Measurements from ENCODE around the gene SENP1. TPM values are rescaled to one million over a fixed set of nuclear protein-coding genes. Genes with fewer than 3 reads are reported as not detected.

Gene SENP1
- total and polyA plus RNA-seq, 2 donors (not counting 3 experiments of a cell fraction or from before 2014, with no cell fraction given), result 9.9 to 20.5 TPM

DNA sequence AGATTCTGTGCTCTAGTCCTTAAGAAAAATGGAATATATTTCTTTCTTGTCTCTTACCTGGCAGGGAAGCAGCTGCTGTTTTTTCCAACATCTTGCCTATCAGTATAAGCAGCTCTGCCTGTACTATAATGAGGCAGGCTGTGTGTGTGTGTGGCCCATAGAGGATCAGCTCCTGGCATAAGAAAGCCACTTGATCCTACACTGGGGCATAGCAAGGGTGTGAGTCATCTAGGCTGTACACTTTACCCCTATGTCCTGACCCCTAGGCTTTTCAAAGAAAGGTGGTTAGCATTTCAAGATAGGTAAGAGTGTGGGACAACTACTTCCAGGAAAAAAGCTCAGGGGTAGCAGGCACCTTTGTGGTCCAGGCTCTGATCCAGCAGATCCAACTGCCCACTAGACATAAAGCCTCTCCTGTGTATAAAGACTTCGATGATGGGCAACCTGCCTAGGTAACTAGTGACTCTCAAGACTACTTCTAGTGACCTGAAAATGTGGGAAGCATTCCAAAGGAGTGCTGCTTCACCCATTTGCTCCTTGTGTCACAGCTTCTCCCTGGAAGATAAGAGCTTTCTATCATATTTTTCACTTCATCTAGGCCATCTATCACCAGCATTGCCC is 4.9 kb upstream of the SENP1 start:
- CTCF ChIA-PET, result interaction anchor here (1.5 kb wide), 1 partner anchor 9 kb away, joined by 5 read pairs; the partner anchor contains the start of gene PFKM
- Histone ChIP-seq H3K9ac (replicated peaks; ENCODE audit: extremely low read depth, insufficient read depth, low read length) (no peak overlapping the region), H3K36me3 (ENCODE audit: control insufficient read depth in 2 of 2, extremely low read depth in 1 of 2, insufficient read depth in 2 of 2, low read length in 2 of 2) (no peaks in the 10 kb centered on the region), H3K4me3 (replicated peaks in 1 of 3; ENCODE audit: insufficient read depth in 1 of 3, low read depth in 1 of 3, low read length in 3 of 3) (no peak overlapping the region), H3K9me3 (replicated peaks; ENCODE audit: control insufficient read depth, insufficient read depth, low read length) (no peaks in the 10 kb centered on the region), H3K4me2 (ENCODE audit: insufficient read depth, low read length) (no peak overlapping the region), H3K9me1 (replicated peaks; ENCODE audit: control insufficient read depth, extremely low read depth, insufficient read depth, low read length) (no peaks in the 10 kb centered on the region), H2AFZ (ENCODE audit: low read depth, low read length) (no peak overlapping the region), H3K27me3 (ENCODE audit: control insufficient read depth in 2 of 2, insufficient read depth in 2 of 2, low read length in 2 of 2) (peaks cover under 1 to 3% of the 10 kb centered on the region in 2 experiments), H3K4me1 (ENCODE audit: control insufficient read depth, extremely low read depth, insufficient read depth, low read length) (peaks cover 12% of the 10 kb centered on the region), H4K20me1 (replicated peaks; ENCODE audit: control insufficient read depth, extremely low read depth, insufficient read depth, low read length) (no peaks in the 10 kb centered on the region), H3K27ac (ENCODE audit: insufficient read depth, low read depth, low read length) (no peak overlapping the region), H3K79me2 (ENCODE audit: control insufficient read depth, insufficient read depth, low read length) (no peaks in the 10 kb centered on the region)
- dilution Hi-C loops (cut with MboI; ENCODE audit: extremely low pct_ligation_motif_present, low sequenced_read_pairs), result no loop called here
- TF ChIP-seq FOS (IDR thresholded peaks at IDR 0.05; ENCODE audit: borderline replicate concordance, insufficient read depth, low read length) (no peak), MYC (IDR thresholded peaks at IDR 0.05; ENCODE audit: low read depth, low read length) (no peak), POLR2A (IDR thresholded peaks at IDR 0.05; ENCODE audit: low read depth, low read length) (no peak), MAX (IDR thresholded peaks at IDR 0.05; ENCODE audit: insufficient read depth, insufficient read length) (no peak), CTCF (IDR thresholded peaks at IDR 0.05; ENCODE audit: extremely low read depth in 1 of 2, insufficient read depth in 1 of 2, low read depth in 1 of 2, low read length in 2 of 2) (no peak), EZH2 (IDR thresholded peaks at IDR 0.05; ENCODE audit: borderline replicate concordance, low read depth, low read length, severe bottlenecking) (no peak), JUN (IDR thresholded peaks at IDR 0.05; ENCODE audit: borderline replicate concordance, insufficient read depth, insufficient read length, low read depth) (no peak), POLR2AphosphoS5 (IDR thresholded peaks at IDR 0.05; ENCODE audit: insufficient read depth, low read depth, low read length) (no peak), GATA2 (IDR thresholded peaks at IDR 0.05; ENCODE audit: insufficient read depth, insufficient read length, low read depth, low read length) (no peak)
- intact Hi-C loops (cut with micrococcal nuclease), result no loop called here
- DNase-seq (ENCODE audit: low read depth, low spot score), result no peak
- POLR2A ChIA-PET, result no interaction called here
- BruUV-seq (replicated peaks), result no TSS peak
- no peak for FAIRE-seq
